AG09309 (cell line): ENCODE data around the gene GRK6.

Experiments used
- DNase-seq: peaks from one replicate; pipeline ENCODE4 v3.0.0-alpha.2; 2010; ENCODE audit warnings: low read depth
- H3K4me3 ChIP-seq: 2 replicates; pipeline ENCODE4 v1.5.1; 2011; ENCODE audit warnings: mild to moderate bottlenecking, low read depth, low read length, moderate library complexity; ENCODE audit not compliant: control insufficient read depth
- TF ChIP-seq, protein P1 (sequence below): IDR thresholded peaks from 2 replicates; pipeline ENCODE4 v1.5.1; 2011; ENCODE audit warnings: mild to moderate bottlenecking, low read depth, low read length, inconsistent platforms; ENCODE audit not compliant: insufficient read depth, control insufficient read depth; ENCODE audit errors: missing control alignments

The GRK6 gene

DNA sequence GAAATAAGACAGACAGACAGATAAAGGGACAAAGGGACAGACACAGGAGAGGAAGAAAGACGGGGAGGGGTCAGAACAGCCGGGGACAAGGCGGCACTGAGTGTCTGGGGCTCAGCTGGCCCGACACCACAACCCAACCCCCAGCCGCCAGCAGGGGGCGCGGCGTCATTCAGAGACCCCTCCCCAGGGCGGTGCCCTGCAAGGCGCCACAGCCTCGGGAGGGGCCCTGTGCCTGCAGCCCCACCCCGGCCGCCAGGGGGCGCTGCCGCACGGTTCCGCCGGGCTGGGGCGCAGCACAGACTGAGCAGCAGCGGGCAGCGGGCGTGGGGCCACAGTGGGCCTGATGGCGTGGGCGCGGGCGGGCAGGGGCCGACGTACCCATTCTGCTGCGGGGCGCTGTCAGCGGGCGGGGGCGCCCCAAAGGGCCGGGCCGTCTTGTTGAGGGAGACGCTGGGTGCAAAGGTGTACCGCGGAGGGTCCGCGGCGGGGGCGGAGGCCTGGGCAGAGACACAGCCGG, 65.0 kb downstream of the GRK6 start:
- no peak for DNase-seq
- TF ChIP-seq, protein P1, sequence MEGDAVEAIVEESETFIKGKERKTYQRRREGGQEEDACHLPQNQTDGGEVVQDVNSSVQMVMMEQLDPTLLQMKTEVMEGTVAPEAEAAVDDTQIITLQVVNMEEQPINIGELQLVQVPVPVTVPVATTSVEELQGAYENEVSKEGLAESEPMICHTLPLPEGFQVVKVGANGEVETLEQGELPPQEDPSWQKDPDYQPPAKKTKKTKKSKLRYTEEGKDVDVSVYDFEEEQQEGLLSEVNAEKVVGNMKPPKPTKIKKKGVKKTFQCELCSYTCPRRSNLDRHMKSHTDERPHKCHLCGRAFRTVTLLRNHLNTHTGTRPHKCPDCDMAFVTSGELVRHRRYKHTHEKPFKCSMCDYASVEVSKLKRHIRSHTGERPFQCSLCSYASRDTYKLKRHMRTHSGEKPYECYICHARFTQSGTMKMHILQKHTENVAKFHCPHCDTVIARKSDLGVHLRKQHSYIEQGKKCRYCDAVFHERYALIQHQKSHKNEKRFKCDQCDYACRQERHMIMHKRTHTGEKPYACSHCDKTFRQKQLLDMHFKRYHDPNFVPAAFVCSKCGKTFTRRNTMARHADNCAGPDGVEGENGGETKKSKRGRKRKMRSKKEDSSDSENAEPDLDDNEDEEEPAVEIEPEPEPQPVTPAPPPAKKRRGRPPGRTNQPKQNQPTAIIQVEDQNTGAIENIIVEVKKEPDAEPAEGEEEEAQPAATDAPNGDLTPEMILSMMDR = peak; percentile 46
- no peak overlapping the region for H3K4me3 ChIP-seq

DNA sequence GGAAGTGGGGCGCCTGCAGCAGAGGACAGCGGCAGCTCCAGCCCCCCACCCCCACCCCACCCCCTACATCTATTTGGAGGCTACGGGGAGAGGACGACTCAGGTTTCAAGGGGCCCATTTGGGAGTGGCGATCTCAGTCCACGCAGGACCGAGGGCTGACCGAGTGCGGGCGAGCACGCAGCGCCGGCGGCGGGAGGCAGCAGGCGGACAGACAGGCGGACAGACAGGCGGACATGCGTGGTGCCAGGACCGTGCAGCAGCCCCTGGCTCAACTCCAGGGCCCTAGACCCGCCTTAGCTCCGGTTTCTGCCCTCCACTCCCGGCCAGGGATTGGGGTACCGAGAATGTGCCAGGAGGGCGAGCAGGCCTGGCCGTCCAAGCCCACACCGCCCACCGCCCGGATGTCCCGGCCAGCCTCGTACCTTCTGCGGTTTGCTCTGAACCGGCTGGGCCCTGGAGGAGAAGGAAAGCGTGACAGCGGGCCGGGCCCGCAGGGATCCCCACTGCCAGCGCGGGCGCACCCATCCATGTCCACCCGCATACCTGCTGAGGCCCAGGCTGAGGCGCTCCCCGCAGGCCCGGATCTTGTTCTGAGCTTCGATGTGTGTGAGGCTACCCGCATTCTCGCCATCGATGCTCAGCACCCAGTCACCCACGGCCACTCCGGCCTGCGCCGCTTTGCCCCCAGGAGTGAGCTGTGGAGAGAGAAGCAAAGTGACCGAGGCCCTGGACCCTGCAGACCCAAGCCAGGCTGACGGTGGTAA, 65.7 kb downstream of the GRK6 start:
- no peak for DNase-seq
- H3K4me3 ChIP-seq = no peak overlapping the region
- TF ChIP-seq, protein P1 = no peak
